Sigmoid colon (tissue), 4 donors: ENCODE measurements around the gene PROX2.

Experiments
- CTCF ChIP-seq, 4 experiments: fragments of 450-650 bp in 3 of 4; fragments of 200-600 bp in 1 of 4; IDR thresholded peaks; one replicate each; pipeline ENCODE4 v1.5.1; 2016 to 2019; ENCODE audit warnings: antibody characterized with exemption in 4 of 4, mild to moderate bottlenecking in 3 of 4, moderate library complexity in 2 of 4
- EP300 ChIP-seq, 4 donors: sonication (generic); formaldehyde crosslinking; IDR thresholded peaks; one replicate each; pipeline ENCODE4 v1.6.1; 2017; ENCODE audit warnings: antibody characterized with exemption in 4 of 4
- POLR2A ChIP-seq, 2 donors: fragments of 450-650 bp; IDR thresholded peaks; one replicate each; pipeline ENCODE4 v1.6.1; 2016; ENCODE audit warnings: antibody characterized with exemption in 2 of 2, mild to moderate bottlenecking in 2 of 2, moderate library complexity in 2 of 2
- POLR2AphosphoS5 ChIP-seq, 4 donors: sonication (generic); formaldehyde crosslinking; IDR thresholded peaks; one replicate each; pipeline ENCODE4 v1.6.1; 2017; ENCODE audit warnings: antibody characterized with exemption in 4 of 4

DNA sequence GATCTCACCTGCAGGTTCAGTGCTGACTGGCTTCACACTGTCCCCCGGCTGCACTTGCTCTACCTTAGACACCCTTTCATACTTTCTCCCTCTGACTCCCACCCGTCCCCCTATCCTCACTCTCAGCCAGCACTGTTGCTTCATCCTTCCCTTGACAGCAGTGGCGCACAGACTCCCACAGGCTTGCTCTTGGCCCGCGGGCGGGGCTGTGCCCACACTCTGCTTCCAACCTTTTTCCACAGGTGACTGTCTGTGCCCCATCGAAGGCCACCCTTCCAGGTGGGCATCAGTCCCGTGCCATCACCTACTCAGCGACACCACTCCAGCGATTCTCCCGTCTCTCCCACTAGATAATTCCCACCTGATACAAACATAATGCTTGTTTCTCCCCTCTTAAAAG lies 48.1 kb upstream of the PROX2 start:
- TF ChIP-seq CTCF (IDR thresholded peaks at IDR 0.05) (no peak), POLR2A (IDR thresholded peaks at IDR 0.05) (no peak), POLR2AphosphoS5 (IDR thresholded peaks at IDR 0.05) (no peak), EP300 (IDR thresholded peaks at IDR 0.05) (no peak)
